HUES6 (cell line): ENCODE measurements around the gene PPP2R5C.
"Not testable (repeated sequence)": the region's sequence is repeated elsewhere in the genome, so short reads cannot be mapped to it uniquely, and the experiment has no call there.

ENCODE experiments used
- H3K27ac ChIP-seq: 2 replicates; pipeline ENCODE4 v1.7.0; 2013; ENCODE audit warnings: low read depth, mild to moderate bottlenecking, low read length, inconsistent platforms
- H3K27me3 ChIP-seq: 2 replicates; pipeline ENCODE4 v1.6.1; 2013; ENCODE audit warnings: low read length; ENCODE audit not compliant: control insufficient read depth, insufficient read depth
- H3K36me3 ChIP-seq: 2 replicates; pipeline ENCODE4 v1.6.1; 2013; ENCODE audit warnings: low read length; ENCODE audit not compliant: control insufficient read depth, insufficient read depth
- H3K4me1 ChIP-seq: 2 replicates; pipeline ENCODE4 v1.6.1; 2013; ENCODE audit warnings: low read length; ENCODE audit not compliant: control insufficient read depth, insufficient read depth
- H3K4me3 ChIP-seq: 2 replicates; pipeline ENCODE4 v1.5.1; 2013; ENCODE audit warnings: low read depth, low read length
- H3K9ac ChIP-seq: one replicate; pipeline ENCODE4 v1.6.1; 2013; ENCODE audit warnings: mild to moderate bottlenecking, low read length
- H3K9me3 ChIP-seq: 2 replicates; pipeline ENCODE4 v1.6.1; 2013; ENCODE audit warnings: low read depth, low read length; ENCODE audit not compliant: control insufficient read depth, insufficient read depth

Gene PPP2R5C

DNA sequence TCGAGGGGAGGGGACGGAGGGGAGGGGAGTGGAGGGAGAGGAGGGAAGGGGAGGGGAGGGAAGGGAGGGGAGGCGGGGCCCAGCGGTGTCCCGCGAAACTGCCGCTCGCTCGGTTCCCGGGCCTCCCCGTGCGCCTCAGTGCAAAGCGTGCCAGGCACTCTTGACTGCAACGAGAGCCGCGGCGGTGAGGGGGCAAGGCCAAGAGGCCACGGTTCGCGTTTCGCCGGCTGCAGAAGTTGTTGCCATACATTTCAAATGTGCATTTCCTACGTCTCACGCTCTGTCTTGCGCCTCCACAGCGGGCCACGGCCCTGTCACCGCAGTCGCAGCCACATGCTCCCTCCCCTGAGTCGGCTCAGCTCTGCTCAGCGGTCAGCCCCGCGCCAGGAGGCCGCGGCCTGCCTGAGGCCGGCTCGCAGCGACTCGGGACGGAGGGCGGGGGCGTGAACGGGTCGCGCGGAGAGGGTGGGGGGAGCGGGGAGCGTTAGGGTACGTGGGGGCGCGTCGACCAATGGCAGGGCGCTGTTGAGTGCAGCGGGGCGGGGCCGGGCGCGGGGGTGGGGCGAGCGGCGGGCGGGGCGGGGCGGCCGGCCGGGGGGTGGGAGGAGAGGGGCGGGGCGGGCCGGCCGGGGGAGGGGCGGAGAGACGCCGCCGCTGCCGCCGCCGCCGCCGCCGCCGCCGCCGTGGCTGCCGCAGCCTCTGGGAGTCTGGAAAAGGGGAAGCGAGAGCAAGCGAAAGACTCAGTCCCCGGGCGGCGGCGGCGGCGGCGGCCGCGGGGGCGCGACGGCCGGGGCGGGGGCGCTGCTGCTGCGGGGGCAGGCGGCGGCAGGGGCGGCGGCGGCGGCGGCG, at the start of gene PPP2R5C:
PPP2R5C (plus strand) TSS at position 678 of the 849 bp plus-strand sequence. CDS start 185 bp downstream, outside the sequence.
- H3K4me3 ChIP-seq: peak within 1 kb of the TSS; percentile 96
- H3K4me1 ChIP-seq: peaks cover 9% of the 10 kb centered on the region; the same call in 1 of the 2 replicates
- H3K27me3 ChIP-seq: peaks cover 23% of the 10 kb centered on the region
- H3K9me3 ChIP-seq: no peaks in the 10 kb centered on the region
- peaks cover 19% of the 10 kb centered on the region for H3K36me3 ChIP-seq
- H3K27ac ChIP-seq: no peak within 1 kb of the TSS; the same call in 1 of the 2 replicates
- H3K9ac ChIP-seq: peak within 1 kb of the TSS; percentile 91

DNA sequence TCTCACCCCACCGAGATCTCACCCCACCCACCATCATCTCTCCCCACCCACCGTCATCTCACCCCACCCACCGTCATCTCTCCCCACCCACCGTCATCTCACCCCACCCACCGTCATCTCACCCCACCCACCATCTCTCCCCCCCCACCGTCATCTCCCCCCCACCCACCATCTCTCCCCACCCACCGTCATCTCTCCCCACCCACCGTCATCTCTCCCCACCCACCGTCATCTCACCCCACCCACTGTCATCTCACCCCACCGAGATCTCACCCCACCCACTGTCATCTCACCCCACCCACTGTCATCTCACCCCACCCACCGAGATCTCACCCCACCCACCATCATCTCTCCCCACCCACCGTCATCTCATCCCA, 49.7 kb upstream of the PPP2R5C start:
- H3K4me1 ChIP-seq: peaks cover 42% of the 10 kb centered on the region
- H3K27me3 ChIP-seq, H3K4me3 ChIP-seq, H3K36me3 ChIP-seq, H3K9me3 ChIP-seq, H3K9ac ChIP-seq, H3K27ac ChIP-seq: not testable (repeated sequence)

DNA sequence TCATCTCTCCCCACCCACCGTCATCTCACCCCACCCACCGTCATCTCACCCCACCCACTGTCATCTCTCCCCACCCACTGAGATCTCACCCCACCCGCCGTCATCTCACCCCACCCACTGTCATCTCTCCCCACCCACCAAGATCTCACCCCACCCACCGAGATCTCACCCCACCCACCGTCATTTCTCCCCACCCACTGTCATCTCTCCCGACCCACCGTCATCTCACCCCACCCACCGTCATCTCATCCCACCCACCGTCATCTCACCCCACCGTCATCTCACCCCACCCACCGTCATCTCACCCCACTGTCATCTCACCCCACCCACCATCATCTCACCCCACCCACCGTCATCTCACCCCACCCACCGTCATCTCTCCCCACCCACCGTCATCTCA, 49.2 kb upstream of the PPP2R5C start:
- H3K4me3 ChIP-seq, H3K9me3 ChIP-seq, H3K9ac ChIP-seq, H3K36me3 ChIP-seq, H3K27me3 ChIP-seq, H3K27ac ChIP-seq: not testable (repeated sequence)
- peaks cover 41% of the 10 kb centered on the region for H3K4me1 ChIP-seq

DNA sequence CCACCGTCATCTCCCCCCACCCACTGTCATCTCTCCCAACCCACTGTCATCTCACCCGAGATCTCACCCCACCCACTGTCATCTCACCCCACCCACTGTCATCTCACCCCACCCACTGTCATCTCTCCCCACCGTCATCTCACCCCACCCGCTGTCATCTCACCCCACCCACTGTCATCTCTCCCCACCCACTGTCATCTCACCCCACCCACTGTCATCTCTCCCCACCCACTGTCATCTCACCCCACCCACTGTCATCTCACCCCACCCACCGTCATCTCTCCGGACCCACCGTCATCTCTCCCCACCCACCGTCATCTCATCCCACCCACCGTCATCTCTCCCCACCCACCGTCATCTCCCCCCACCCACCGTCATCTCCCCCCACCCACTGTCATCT, 48.4 kb upstream of the PPP2R5C start:
- H3K27ac ChIP-seq, H3K9ac ChIP-seq, H3K9me3 ChIP-seq, H3K4me3 ChIP-seq, H3K27me3 ChIP-seq, H3K36me3 ChIP-seq: not testable (repeated sequence)
- peaks cover 33% of the 10 kb centered on the region for H3K4me1 ChIP-seq

DNA sequence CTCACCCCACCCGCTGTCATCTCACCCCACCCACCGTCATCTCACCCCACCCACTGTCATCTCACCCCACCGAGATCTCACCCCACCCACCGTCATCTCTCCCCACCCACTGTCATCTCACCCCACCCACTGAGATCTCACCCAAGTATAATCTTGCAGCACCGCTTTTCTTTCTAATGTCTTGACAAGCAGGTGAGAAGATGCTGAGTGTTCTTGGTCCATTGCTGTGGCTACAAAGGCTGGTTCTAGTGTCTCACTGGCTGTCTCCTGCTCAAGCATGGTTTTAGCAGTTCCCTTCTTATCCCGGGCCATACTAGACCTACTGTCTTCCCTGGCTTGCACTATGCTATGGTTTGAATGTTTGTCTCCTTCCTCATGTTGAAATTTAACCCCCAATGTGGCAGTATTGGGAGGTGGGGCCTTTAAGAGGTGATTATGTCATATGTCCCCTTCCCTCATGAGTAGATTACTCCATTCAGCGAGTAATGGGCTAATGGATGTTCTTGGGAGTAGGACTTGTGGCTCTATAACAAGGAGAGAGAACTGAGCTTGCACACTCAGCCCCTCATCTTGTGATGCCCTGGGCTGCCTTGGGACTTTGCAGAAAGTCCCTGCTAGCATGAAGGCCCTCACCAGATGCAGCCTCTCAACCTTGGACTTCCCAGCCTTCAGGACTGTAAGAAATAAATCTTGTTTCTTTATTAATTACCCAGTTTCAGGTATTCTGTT, 47.7 kb upstream of the PPP2R5C start:
- H3K36me3 ChIP-seq: no peaks in the 10 kb centered on the region
- H3K9me3 ChIP-seq: peaks cover 9% of the 10 kb centered on the region; the same call in 1 of the 2 replicates
- H3K9ac ChIP-seq: no peak overlapping the region
- H3K4me3 ChIP-seq: no peak overlapping the region
- H3K27me3 ChIP-seq: no peaks in the 10 kb centered on the region
- peaks cover 29% of the 10 kb centered on the region for H3K4me1 ChIP-seq
- H3K27ac ChIP-seq: no peak overlapping the region

DNA sequence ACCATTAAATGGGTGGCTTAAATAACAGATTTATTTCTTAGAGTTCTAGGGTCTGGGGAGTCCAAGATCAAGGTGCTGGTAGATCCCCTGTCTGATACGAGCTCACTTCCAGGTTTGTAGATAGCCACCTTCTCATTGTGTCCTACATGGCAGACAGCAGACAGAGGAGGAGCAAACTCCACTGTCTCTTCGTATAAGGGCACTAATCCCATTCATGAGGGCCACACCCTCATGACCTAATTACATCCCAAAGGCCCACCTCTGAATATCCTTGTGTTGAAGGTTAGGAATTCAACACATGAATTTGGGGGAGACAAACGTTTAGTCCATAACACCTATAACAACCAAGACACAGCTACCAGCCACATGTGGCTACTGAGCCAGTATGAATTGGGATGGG, 47.1 kb upstream of the PPP2R5C start:
- H3K36me3 ChIP-seq: no peaks in the 10 kb centered on the region
- peaks cover 9% of the 10 kb centered on the region; the same call in 1 of the 2 replicates for H3K9me3 ChIP-seq
- H3K9ac ChIP-seq: no peak overlapping the region
- no peak overlapping the region for H3K4me3 ChIP-seq
- H3K4me1 ChIP-seq: peaks cover 27% of the 10 kb centered on the region
- no peaks in the 10 kb centered on the region for H3K27me3 ChIP-seq
- H3K27ac ChIP-seq: no peak overlapping the region

DNA sequence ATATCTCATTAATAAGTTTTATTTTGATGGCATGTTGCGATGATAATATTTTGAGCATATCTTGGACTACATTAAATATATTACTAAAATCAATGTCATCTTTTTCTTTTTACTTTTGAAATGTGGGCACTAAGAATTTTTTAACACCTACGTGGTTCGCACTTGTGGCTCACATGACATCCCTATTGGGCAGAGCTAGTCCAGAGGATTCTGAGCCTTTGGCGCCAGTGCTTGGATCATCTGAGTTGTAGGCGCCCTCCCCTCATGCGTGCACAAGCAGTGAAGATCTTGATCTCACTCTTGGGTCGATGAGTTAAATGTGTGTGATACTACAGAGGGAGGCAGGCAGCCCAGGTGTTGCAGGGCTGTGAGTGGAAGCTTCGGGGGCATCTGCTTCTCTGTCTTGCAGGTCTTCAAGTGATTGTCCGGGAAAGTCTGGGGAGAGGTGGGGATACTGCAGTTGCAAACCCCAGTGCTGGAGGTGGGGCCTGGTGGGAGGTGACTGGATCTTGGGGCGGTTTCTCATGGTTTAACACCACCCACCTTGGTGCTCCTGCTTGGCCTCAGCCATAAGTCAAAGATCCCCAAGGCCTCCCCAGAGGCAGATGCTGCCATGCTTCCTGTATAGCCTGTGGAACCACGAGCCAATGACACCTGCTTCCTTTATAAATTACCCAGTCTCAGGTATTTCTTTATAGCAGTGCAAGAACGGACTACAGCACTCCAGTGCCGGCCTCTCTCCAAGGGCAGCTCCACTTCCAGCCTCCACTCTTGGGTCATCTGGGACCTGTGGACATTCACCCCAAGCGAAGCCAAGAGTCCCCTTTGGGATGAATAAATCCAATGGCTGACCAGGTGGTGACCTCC, 46.1 kb upstream of the PPP2R5C start:
- H3K27ac ChIP-seq: no peak overlapping the region
- H3K9ac ChIP-seq: no peak overlapping the region
- H3K4me3 ChIP-seq: no peak overlapping the region
- H3K36me3 ChIP-seq: no peaks in the 10 kb centered on the region
- peaks cover 25% of the 10 kb centered on the region for H3K4me1 ChIP-seq
- peaks cover 9% of the 10 kb centered on the region; the same call in 1 of the 2 replicates for H3K9me3 ChIP-seq
- H3K27me3 ChIP-seq: no peaks in the 10 kb centered on the region

DNA sequence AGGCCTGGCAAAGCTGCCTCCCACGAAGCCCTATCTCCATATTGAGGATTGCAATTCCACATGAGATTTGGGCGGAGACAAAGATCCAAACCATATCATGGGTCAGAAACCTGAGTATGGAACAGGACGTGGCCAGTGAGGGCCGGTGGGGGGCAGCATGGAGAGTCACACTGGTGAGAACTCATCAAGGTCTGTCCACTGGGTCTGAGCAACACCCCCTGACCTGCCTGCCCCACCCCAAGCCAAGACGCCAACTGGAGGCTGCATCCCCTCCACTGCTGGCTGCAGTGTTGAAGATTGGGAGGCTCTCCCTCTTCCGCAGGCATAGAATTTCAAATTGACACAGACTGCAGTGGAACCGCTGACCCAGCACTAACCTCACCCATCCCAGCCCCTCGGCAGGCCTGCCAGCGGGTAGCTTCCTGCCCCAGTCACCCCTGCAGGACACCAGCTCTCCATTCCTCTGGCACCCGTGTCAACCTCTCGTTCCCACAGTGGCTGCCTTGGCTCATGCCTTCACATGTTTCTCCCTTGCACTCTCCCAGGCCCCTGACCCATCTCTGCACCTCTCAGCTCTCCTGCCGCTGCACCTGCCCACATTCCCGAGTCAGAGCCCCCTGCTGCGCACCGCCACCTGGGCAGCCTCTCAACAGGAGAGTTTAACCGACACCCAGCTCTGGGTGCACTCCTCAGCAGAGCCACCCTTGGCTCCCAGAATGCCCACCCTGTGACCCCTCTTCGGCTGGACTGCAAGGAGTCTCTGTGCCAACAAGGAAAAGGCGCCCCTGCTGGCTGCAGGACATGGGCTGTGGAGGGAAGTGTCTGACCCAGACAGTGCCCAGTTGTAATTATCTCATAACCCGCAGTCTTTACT, 45.2 kb upstream of the PPP2R5C start:
- Histone ChIP-seq H3K4me3 (no peak overlapping the region), H3K4me1 (peaks cover 19% of the 10 kb centered on the region), H3K9me3 (peaks cover 9% of the 10 kb centered on the region; the same call in 1 of the 2 replicates), H3K27ac (no peak overlapping the region), H3K9ac (no peak overlapping the region), H3K36me3 (no peaks in the 10 kb centered on the region), H3K27me3 (no peaks in the 10 kb centered on the region)

DNA sequence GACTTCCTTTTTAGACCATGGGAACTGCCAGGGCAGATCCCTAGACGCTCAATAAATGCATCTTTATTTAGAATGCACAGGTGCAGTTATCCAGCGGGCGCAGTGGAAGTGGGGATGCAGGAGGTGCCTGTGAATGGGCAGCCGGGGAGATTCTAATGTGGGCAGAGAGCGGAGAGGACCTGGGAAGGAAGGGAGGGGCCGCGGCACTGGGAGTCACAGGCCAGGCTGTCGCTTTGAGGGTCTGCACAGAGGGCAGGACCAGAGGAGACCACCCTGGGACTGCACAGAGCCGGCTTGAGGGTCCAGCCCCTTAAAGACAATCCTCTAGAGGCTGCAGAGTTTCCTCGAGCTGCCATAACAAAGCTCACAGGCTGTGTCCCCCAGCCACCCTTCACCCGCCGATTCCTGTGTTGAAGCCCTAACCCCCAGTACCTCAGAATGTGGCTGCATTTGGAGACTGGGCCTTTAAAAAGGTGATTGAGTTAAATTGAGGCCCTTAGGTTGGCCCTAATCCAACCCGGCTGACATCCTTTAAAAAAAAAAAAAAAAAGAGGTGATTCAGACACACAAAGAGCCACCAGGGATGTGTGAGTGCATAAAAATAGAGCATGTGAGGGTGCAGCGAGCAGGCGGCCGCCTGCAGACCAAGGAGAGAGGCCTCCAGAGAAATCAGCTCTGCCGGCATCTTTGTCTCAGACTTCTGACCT, 44.4 kb upstream of the PPP2R5C start:
- Histone ChIP-seq H3K36me3 (no peaks in the 10 kb centered on the region), H3K27me3 (no peaks in the 10 kb centered on the region), H3K9me3 (peaks cover 9% of the 10 kb centered on the region; the same call in 1 of the 2 replicates), H3K4me3 (no peak overlapping the region), H3K27ac (no peak overlapping the region), H3K4me1 (peaks cover 25% of the 10 kb centered on the region), H3K9ac (no peak overlapping the region)
